ENCODE measurements around the gene LSM5. TPM values are rescaled to one million over a fixed set of nuclear protein-coding genes. Genes with fewer than 3 reads are reported as not detected.

LSM5 gene
- total and polyA plus RNA-seq, 9 of the 15 experiments (the other 6 are each of a cell fraction or from before 2014, with no cell fraction given): 36.3 to 620 (median 186) TPM

DNA sequence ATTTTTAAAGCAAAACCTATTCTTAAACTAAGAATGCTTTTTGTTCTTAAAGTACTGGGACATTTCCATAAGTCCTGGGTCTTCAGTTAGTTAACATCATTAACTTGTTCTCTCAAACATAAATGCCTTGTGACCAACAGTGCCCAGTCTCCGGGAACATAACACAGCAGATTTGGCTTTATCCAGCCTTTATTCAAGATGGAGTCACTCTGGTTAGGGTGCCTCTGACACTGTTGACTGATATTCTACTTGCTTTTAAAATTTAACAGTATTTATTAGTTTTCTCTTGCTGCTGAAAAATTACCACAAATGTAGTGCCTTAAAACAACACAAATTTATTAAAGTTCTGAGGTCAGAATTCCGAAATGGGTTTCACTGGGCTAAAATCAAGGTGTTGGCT lies 49.2 kb upstream of the LSM5 start (continued):
- TF ChIP-seq, protein P1, sequence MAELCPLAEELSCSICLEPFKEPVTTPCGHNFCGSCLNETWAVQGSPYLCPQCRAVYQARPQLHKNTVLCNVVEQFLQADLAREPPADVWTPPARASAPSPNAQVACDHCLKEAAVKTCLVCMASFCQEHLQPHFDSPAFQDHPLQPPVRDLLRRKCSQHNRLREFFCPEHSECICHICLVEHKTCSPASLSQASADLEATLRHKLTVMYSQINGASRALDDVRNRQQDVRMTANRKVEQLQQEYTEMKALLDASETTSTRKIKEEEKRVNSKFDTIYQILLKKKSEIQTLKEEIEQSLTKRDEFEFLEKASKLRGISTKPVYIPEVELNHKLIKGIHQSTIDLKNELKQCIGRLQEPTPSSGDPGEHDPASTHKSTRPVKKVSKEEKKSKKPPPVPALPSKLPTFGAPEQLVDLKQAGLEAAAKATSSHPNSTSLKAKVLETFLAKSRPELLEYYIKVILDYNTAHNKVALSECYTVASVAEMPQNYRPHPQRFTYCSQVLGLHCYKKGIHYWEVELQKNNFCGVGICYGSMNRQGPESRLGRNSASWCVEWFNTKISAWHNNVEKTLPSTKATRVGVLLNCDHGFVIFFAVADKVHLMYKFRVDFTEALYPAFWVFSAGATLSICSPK (IDR thresholded peaks at IDR 0.05; ENCODE audit: borderline replicate concordance): no peak
- TF ChIP-seq ZNF695 (CRISPR knock-in tag; IDR thresholded peaks at IDR 0.05) (no peak), NRF1 (conservative IDR thresholded peaks at IDR 0.05 in 1 of 2, IDR thresholded peaks at IDR 0.05 in 1 of 2) (no peak), BRD9 (IDR thresholded peaks at IDR 0.05; ENCODE audit: low read depth, partially characterized antibody) (no peak), MAFK (IDR thresholded peaks at IDR 0.05; ENCODE audit: low read length) (no peak), SMAD2 (IDR thresholded peaks at IDR 0.05; ENCODE audit: low read depth, low read length) (no peak), IRF2 (CRISPR knock-in tag; IDR thresholded peaks at IDR 0.05) (no peak), CCAR2 (IDR thresholded peaks at IDR 0.05; ENCODE audit: low read depth, low read length) (no peak), MCM7 (IDR thresholded peaks at IDR 0.05) (no peak), SNIP1 (IDR thresholded peaks at IDR 0.05; ENCODE audit: low read depth) (no peak), ZNF551 (CRISPR knock-in tag; IDR thresholded peaks at IDR 0.05) (no peak), ETV1 (tag; conservative IDR thresholded peaks at IDR 0.05; ENCODE audit: low read depth) (0 out of 2 replicates have a peak, but pooled peaks have one; percentile 21), PTBP1 (IDR thresholded peaks at IDR 0.05; ENCODE audit: low read depth, low read length) (no peak), FOXJ3 (CRISPR knock-in tag; IDR thresholded peaks at IDR 0.05) (no peak), SREBF2 (CRISPR knock-in tag; IDR thresholded peaks at IDR 0.05) (no peak), ZNF586 (CRISPR knock-in tag; conservative IDR thresholded peaks at IDR 0.05) (no peak), TSC22D4 (tag; IDR thresholded peaks at IDR 0.05) (no peak), HOXB6 (CRISPR knock-in tag; IDR thresholded peaks at IDR 0.05; ENCODE audit: borderline replicate concordance) (no peak), JUN (IDR thresholded peaks at IDR 0.05; ENCODE audit: borderline replicate concordance, low read depth, low read length) (no peak), JUN (CRISPR knock-in tag; IDR thresholded peaks at IDR 0.05; ENCODE audit: borderline replicate concordance) (no peak)
- TF ChIP-seq, protein P2, sequence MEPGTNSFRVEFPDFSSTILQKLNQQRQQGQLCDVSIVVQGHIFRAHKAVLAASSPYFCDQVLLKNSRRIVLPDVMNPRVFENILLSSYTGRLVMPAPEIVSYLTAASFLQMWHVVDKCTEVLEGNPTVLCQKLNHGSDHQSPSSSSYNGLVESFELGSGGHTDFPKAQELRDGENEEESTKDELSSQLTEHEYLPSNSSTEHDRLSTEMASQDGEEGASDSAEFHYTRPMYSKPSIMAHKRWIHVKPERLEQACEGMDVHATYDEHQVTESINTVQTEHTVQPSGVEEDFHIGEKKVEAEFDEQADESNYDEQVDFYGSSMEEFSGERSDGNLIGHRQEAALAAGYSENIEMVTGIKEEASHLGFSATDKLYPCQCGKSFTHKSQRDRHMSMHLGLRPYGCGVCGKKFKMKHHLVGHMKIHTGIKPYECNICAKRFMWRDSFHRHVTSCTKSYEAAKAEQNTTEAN (CRISPR knock-in tag; IDR thresholded peaks at IDR 0.05): no peak
- TF ChIP-seq, protein P3, sequence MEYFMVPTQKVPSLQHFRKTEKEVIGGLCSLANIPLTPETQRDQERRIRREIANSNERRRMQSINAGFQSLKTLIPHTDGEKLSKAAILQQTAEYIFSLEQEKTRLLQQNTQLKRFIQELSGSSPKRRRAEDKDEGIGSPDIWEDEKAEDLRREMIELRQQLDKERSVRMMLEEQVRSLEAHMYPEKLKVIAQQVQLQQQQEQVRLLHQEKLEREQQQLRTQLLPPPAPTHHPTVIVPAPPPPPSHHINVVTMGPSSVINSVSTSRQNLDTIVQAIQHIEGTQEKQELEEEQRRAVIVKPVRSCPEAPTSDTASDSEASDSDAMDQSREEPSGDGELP (CRISPR knock-in tag; IDR thresholded peaks at IDR 0.05; ENCODE audit: borderline replicate concordance): no peak
- TF ChIP-seq, protein P4, sequence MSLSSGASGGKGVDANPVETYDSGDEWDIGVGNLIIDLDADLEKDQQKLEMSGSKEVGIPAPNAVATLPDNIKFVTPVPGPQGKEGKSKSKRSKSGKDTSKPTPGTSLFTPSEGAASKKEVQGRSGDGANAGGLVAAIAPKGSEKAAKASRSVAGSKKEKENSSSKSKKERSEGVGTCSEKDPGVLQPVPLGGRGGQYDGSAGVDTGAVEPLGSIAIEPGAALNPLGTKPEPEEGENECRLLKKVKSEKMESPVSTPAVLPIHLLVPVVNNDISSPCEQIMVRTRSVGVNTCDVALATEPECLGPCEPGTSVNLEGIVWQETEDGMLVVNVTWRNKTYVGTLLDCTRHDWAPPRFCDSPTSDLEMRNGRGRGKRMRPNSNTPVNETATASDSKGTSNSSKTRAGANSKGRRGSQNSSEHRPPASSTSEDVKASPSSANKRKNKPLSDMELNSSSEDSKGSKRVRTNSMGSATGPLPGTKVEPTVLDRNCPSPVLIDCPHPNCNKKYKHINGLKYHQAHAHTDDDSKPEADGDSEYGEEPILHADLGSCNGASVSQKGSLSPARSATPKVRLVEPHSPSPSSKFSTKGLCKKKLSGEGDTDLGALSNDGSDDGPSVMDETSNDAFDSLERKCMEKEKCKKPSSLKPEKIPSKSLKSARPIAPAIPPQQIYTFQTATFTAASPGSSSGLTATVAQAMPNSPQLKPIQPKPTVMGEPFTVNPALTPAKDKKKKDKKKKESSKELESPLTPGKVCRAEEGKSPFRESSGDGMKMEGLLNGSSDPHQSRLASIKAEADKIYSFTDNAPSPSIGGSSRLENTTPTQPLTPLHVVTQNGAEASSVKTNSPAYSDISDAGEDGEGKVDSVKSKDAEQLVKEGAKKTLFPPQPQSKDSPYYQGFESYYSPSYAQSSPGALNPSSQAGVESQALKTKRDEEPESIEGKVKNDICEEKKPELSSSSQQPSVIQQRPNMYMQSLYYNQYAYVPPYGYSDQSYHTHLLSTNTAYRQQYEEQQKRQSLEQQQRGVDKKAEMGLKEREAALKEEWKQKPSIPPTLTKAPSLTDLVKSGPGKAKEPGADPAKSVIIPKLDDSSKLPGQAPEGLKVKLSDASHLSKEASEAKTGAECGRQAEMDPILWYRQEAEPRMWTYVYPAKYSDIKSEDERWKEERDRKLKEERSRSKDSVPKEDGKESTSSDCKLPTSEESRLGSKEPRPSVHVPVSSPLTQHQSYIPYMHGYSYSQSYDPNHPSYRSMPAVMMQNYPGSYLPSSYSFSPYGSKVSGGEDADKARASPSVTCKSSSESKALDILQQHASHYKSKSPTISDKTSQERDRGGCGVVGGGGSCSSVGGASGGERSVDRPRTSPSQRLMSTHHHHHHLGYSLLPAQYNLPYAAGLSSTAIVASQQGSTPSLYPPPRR (CRISPR knock-in tag; IDR thresholded peaks at IDR 0.05; ENCODE audit: borderline replicate concordance): no peak

All from K562 (cell line).